MCF 10A (cell line): ENCODE measurements around the gene SIDT1. TPM values are rescaled to one million over a fixed set of nuclear protein-coding genes. Genes with fewer than 3 reads are reported as not detected.

ENCODE experiments used
- BruUV-seq: library from RNA; stranded (reverse); fragments of 400-500 nt; replicated peaks from 2 replicates; lab custom pipeline; 2021; lab: Mats Ljungman, UMichigan
- CTCF ChIA-PET: fragments of 300-600 bp; sonication (Branson Sonifier 250); formaldehyde crosslinking; extraction: SDS; loops from one replicate; lab custom pipeline; 2021; ENCODE audit warnings: antibody characterized with exemption, inconsistent platforms; lab: Yijun Ruan, JAX
- POLR2A ChIA-PET: fragments of 300-600, 350-650 bp; sonication (Branson Sonifier 250); formaldehyde crosslinking; extraction: SDS; loops from one replicate; lab custom pipeline; 2020; ENCODE audit warnings: antibody characterized with exemption, inconsistent platforms; lab: Yijun Ruan, JAX
- DNase-seq: peaks from one replicate; pipeline ENCODE4 v3.0.0-alpha.2; 2018; ENCODE audit not compliant: unreplicated experiment
- H3K27ac Mint-ChIP-seq: one replicate; pipeline ENCODE4 v1.8.0; 2022; ENCODE audit warnings: mild to moderate bottlenecking, low read depth, mixed read lengths; ENCODE audit not compliant: unreplicated experiment
- H3K27me3 Mint-ChIP-seq: one replicate; pipeline ENCODE4 v1.8.0; 2022; ENCODE audit warnings: mixed read lengths; ENCODE audit not compliant: insufficient read depth, unreplicated experiment
- H3K36me3 Mint-ChIP-seq: one replicate; pipeline ENCODE4 v1.8.0; 2022; ENCODE audit warnings: mild to moderate bottlenecking, moderate library complexity, mixed read lengths; ENCODE audit not compliant: insufficient read depth, unreplicated experiment
- H3K4me1 Mint-ChIP-seq: one replicate; pipeline ENCODE4 v1.8.0; 2022; ENCODE audit warnings: mixed read lengths; ENCODE audit not compliant: insufficient read depth, unreplicated experiment
- H3K4me3 Mint-ChIP-seq: one replicate; pipeline ENCODE4 v1.8.0; 2022; ENCODE audit warnings: mild to moderate bottlenecking, moderate library complexity, mixed read lengths; ENCODE audit not compliant: unreplicated experiment
- H3K9me3 Mint-ChIP-seq: one replicate; pipeline ENCODE4 v1.8.0; 2022; ENCODE audit warnings: mixed read lengths; ENCODE audit not compliant: unreplicated experiment
- intact Hi-C: fragments of 100-400 bp; cut with micrococcal nuclease; formaldehyde crosslinking; loops from 2 replicates; pipeline ENCODE4 v1.14.1; 2022
- total RNA-seq: library from RNA; stranded (reverse); gene quantifications from 2 replicates; pipeline ENCODE4 v1.2.3, GENCODE V29; 2022
- TF ChIP-seq, protein P1 (sequence below): fragments of 200-600 bp; IDR thresholded peaks from one replicate; pipeline ENCODE4 v1.8.0; 2022; ENCODE audit warnings: antibody characterized with exemption, mild to moderate bottlenecking; ENCODE audit not compliant: unreplicated experiment

The SIDT1 gene
- total RNA-seq, 1 experiment from 2014 or later: 0.28 TPM

DNA sequence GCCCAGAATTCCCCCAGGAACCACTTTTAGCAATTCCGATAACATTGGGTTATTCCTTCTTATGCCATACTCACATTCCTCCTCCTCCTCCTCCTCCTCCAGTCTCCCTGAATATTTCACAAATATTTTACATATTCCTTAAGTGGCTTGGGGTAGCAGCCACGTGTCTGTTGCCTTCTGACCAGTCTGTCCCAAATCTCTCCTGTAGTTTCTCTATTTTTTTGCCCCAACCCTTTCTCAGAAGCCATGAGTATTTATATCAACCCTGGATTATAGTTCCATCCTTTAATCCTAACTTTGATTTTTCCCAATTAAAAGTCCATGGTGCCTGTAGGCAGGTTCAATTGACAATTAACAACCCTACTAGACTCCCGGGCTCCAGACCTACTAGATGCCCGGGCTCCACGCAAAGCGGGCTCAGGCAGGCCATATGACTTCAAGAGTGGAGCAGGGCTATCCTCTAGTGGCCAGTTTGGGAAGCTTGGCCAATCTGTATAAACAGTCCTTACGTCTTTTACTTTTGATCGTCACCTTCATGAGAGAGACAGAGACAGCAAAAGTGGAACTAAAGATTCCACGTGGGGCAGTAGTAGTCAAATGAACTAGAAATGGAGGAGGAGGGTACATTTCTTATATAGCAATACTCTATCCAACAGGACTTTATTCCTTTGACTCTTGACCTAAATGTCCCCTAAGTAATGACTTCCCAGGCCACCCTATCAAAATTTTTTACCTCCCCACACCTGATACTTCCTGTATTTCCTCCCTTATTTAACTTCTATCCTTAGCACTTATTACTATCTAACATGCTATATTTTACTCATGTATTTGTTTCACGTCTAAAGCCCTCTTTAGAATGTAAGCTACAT is 94.4 kb downstream of the SIDT1 start:
- intact Hi-C loops: loop anchor here (1.0 to 10.0 kb wide), 7 partner anchors 49 to 575 kb away; no protein-coding TSS in a partner anchor
- ChIA-PET POLR2A (interaction anchor here (1.7 kb wide), 1 partner anchor 118 kb away, joined by 4 read pairs; no protein-coding TSS in a partner anchor), CTCF (interaction anchor here (0.7 to 7.4 kb wide), 18 partner anchors 9 to 1012 kb away, joined by 3 to 83 read pairs (median 4); no protein-coding TSS in a partner anchor)
- Mint-ChIP-seq H3K4me1 (peaks cover 13% of the 10 kb centered on the region), H3K27ac (no peak overlapping the region), H3K27me3 (no peaks in the 10 kb centered on the region), H3K4me3 (no peak overlapping the region), H3K36me3 (no peaks in the 10 kb centered on the region), H3K9me3 (no peaks in the 10 kb centered on the region)
- TF ChIP-seq, protein P1, sequence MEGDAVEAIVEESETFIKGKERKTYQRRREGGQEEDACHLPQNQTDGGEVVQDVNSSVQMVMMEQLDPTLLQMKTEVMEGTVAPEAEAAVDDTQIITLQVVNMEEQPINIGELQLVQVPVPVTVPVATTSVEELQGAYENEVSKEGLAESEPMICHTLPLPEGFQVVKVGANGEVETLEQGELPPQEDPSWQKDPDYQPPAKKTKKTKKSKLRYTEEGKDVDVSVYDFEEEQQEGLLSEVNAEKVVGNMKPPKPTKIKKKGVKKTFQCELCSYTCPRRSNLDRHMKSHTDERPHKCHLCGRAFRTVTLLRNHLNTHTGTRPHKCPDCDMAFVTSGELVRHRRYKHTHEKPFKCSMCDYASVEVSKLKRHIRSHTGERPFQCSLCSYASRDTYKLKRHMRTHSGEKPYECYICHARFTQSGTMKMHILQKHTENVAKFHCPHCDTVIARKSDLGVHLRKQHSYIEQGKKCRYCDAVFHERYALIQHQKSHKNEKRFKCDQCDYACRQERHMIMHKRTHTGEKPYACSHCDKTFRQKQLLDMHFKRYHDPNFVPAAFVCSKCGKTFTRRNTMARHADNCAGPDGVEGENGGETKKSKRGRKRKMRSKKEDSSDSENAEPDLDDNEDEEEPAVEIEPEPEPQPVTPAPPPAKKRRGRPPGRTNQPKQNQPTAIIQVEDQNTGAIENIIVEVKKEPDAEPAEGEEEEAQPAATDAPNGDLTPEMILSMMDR: peak; percentile 90
- no TSS peak for BruUV-seq
- peak; percentile 74 for DNase-seq

GRCh38 chr3:113628316-113628715 is 96.0 kb downstream of the SIDT1 start:
- Mint-ChIP-seq H3K4me1 (peaks cover 13% of the 10 kb centered on the region), H3K4me3 (no peak overlapping the region), H3K27me3 (no peaks in the 10 kb centered on the region), H3K36me3 (no peaks in the 10 kb centered on the region), H3K9me3 (no peaks in the 10 kb centered on the region), H3K27ac (no peak overlapping the region)
- CTCF ChIA-PET: interaction anchor here (0.6 to 7.4 kb wide), 18 partner anchors 8 to 1378 kb away, joined by 3 to 83 read pairs (median 4); no protein-coding TSS in a partner anchor
- no TSS peak for BruUV-seq
- no peak for DNase-seq
- TF ChIP-seq, protein P1: no peak
- intact Hi-C loops: loop anchor here (5.0 to 10.0 kb wide), 3 partner anchors 51 to 341 kb away; no protein-coding TSS in a partner anchor
- POLR2A ChIA-PET: no interaction called here

DNA sequence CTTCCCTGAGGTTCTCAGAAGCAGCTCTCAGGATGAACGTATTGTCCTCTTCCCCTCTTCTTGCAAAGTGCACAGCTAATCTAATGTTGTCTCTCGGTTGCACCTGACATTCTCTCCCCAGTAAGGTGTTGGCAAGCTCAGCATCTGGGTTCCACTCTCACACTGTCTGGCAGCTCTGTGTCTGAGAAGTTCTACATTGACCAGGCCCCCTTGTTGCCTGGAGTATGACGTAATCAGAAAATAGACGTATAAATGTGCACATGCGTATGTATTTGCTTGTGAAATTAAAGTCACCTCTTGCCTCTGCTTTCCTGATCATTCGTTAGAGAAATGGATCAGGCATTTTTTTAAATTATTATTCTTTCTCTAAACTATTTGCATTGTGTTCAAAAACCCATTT is 96.4 kb downstream of the SIDT1 start:
- Mint-ChIP-seq H3K4me1 (peaks cover 13% of the 10 kb centered on the region), H3K9me3 (no peaks in the 10 kb centered on the region), H3K36me3 (no peaks in the 10 kb centered on the region), H3K4me3 (no peak overlapping the region), H3K27me3 (no peaks in the 10 kb centered on the region), H3K27ac (no peak overlapping the region)
- ChIA-PET CTCF (interaction anchor here (0.6 to 7.4 kb wide), 13 partner anchors 9 to 1378 kb away, joined by 3 to 83 read pairs (median 4); no protein-coding TSS in a partner anchor), POLR2A (interaction anchor here (0.9 kb wide), 1 partner anchor 11 kb away, joined by 3 read pairs; no protein-coding TSS in a partner anchor)
- intact Hi-C loops: loop anchor here (5.0 to 10.0 kb wide), 3 partner anchors 51 to 341 kb away; no protein-coding TSS in a partner anchor
- DNase-seq: no peak
- BruUV-seq: no TSS peak
- TF ChIP-seq, protein P1: no peak
